Liver (tissue), 9 donors: ENCODE results near the gene SELENOK. TPM values are rescaled to one million over a fixed set of nuclear protein-coding genes. Genes with fewer than 3 reads are reported as not detected.

Experiments
- DNase-seq: peaks from one replicate; pipeline ENCODE4 v3.0.0-alpha.2; 2017; ENCODE audit warnings: low spot score
- H3K27ac ChIP-seq, 2 donors: one replicate each; pipeline ENCODE4 v1.7.0; 2013; ENCODE audit warnings: inconsistent platforms in 2 of 2, low read length in 2 of 2, control low read depth in 1 of 2, low read depth in 1 of 2, mild to moderate bottlenecking in 1 of 2
- H3K27me3 ChIP-seq, 4 donors: one replicate each; pipeline versions ENCODE4 v1.6.1 to v1.7.0; 2013; ENCODE audit warnings: low read length in 3 of 4, inconsistent platforms in 1 of 4, mild to moderate bottlenecking in 1 of 4, moderate library complexity in 1 of 4; ENCODE audit not compliant: control insufficient read depth in 4 of 4, insufficient read depth in 4 of 4
- H3K36me3 ChIP-seq, 4 donors: one replicate each; pipeline versions ENCODE4 v1.6.1 to v1.7.0; 2013; ENCODE audit warnings: low read length in 3 of 4, mild to moderate bottlenecking in 3 of 4, low read depth in 1 of 4, moderate library complexity in 1 of 4; ENCODE audit not compliant: control insufficient read depth in 4 of 4, insufficient read depth in 3 of 4
- H3K4me1 ChIP-seq, 4 donors: one replicate each; pipeline versions ENCODE4 v1.6.1 to v1.7.0; 2013; ENCODE audit warnings: low read length in 3 of 4, mild to moderate bottlenecking in 3 of 4, moderate library complexity in 1 of 4; ENCODE audit not compliant: control insufficient read depth in 4 of 4, insufficient read depth in 4 of 4
- H3K4me3 ChIP-seq, 3 donors: one replicate each; pipeline versions ENCODE4 v1.6.1 to v1.7.0; 2013; ENCODE audit warnings: low read length in 3 of 3, control low read depth in 1 of 3, low read depth in 1 of 3, mild to moderate bottlenecking in 1 of 3
- H3K9ac ChIP-seq, 2 donors: one replicate each; pipeline ENCODE4 v1.7.0; 2013; ENCODE audit warnings: low read length in 2 of 2, mild to moderate bottlenecking in 2 of 2, moderate library complexity in 2 of 2, control low read depth in 1 of 2, low read depth in 1 of 2
- H3K9me3 ChIP-seq, 4 donors: one replicate each; pipeline versions ENCODE4 v1.6.1 to v1.7.0; 2013; ENCODE audit warnings: low read length in 3 of 4; ENCODE audit not compliant: control insufficient read depth in 4 of 4
- ATF3 ChIP-seq: IDR thresholded peaks from 2 replicates; pipeline ENCODE4 v1.6.1; 2016; ENCODE audit warnings: antibody characterized with exemption
- CTCF ChIP-seq: fragments of 150-350 bp; IDR thresholded peaks from 2 replicates; pipeline ENCODE4 v1.5.1; 2017; ENCODE audit warnings: improper control_type of control experiment, low read depth, low read length; ENCODE audit not compliant: missing input control
- FOXA1 ChIP-seq: IDR thresholded peaks from 2 replicates; pipeline ENCODE4 v1.6.1; 2016; ENCODE audit warnings: antibody characterized with exemption
- FOXA2 ChIP-seq: IDR thresholded peaks from 2 replicates; pipeline ENCODE4 v1.6.1; 2016; ENCODE audit warnings: antibody characterized with exemption
- GABPA ChIP-seq, 2 donors: IDR thresholded peaks in 1 of 2; conservative IDR thresholded peaks in 1 of 2; 2 replicates each; pipeline ENCODE4 v1.6.1; 2016; ENCODE audit warnings: antibody characterized with exemption in 2 of 2, mild to moderate bottlenecking in 1 of 2, moderate library complexity in 1 of 2
- MAX ChIP-seq: IDR thresholded peaks from 2 replicates; pipeline ENCODE4 v1.6.1; 2016; ENCODE audit warnings: antibody characterized with exemption
- NR2F2 ChIP-seq: IDR thresholded peaks from 2 replicates; pipeline ENCODE4 v1.6.1; 2016; ENCODE audit warnings: antibody characterized with exemption
- RAD21 ChIP-seq, 2 donors: IDR thresholded peaks; 2 replicates each; pipeline ENCODE4 v1.6.1; 2016; ENCODE audit warnings: antibody characterized with exemption in 2 of 2, mild to moderate bottlenecking in 2 of 2
- RXRA ChIP-seq, 2 donors: IDR thresholded peaks; 2 replicates each; pipeline ENCODE4 v1.6.1; 2017 to 2018; ENCODE audit warnings: antibody characterized with exemption in 2 of 2, mild to moderate bottlenecking in 1 of 2
- SP1 ChIP-seq: IDR thresholded peaks from 2 replicates; pipeline ENCODE4 v1.6.1; 2018; ENCODE audit warnings: antibody characterized with exemption, mild to moderate bottlenecking
- TAF1 ChIP-seq: conservative IDR thresholded peaks from 2 replicates; pipeline ENCODE4 v1.6.1; 2016; ENCODE audit warnings: antibody characterized with exemption, mild to moderate bottlenecking
- YY1 ChIP-seq: IDR thresholded peaks from 2 replicates; pipeline ENCODE4 v1.6.1; 2016; ENCODE audit warnings: antibody characterized with exemption, mild to moderate bottlenecking
- ZBTB33 ChIP-seq: IDR thresholded peaks from 2 replicates; pipeline ENCODE4 v1.6.1; 2016; ENCODE audit warnings: antibody characterized with exemption
- WGBS: extraction: QIAGEN DNeasy Blood & Tissue Kit; methylation state at CpG from one replicate; pipeline ENCODE4 v1.1.7; 2013; 5-methylcytosine and 5-hydroxymethylcytosine counted together
- polyA plus RNA-seq, 2 donors: library from polyadenylated mRNA; stranded (reverse) in 1 of 2; unstranded in 1 of 2; fragments of 200-250 nt in 1 of 2; fragments of >200 nt in 1 of 2; fragmentation: Nextera tagmentation in 1 of 2; extraction: Ambion mirVana in 1 of 2; gene quantifications; one replicate each; pipeline versions ENCODE4 v1.2.1 to v1.2.3, GENCODE V29; 2013 to 2015
- total RNA-seq, 2 donors: library from RNA; depleted of rRNA; stranded (reverse); fragments of >200 nt; gene quantifications; one replicate each; pipeline ENCODE4 v1.2.3, GENCODE V29; 2014
- donor health status: healthy.
- donor health status: healthy.
- donor health status: healthy.
- donor health status: healthy.
- donor health status: healthy.

Gene SELENOK
- total and polyA plus RNA-seq, 4 donors, result 24.9 to 80.2 (median 38.8) TPM

GRCh38 chr3:53884623-53885022 lies 7.0 kb downstream of the SELENOK start:
- H3K9me3 ChIP-seq, result no peaks in the 10 kb centered on the region
- H3K27me3 ChIP-seq, result no peaks in the 10 kb centered on the region
- no peak overlapping the region for H3K27ac ChIP-seq
- H3K4me1 ChIP-seq, result peaks cover 4 to 11% (median 9%) of the 10 kb centered on the region in 4 donors
- WGBS, result 98% methylated on average over 11 of the region's 11 CpGs
- H3K36me3 ChIP-seq, result peaks cover 4 to 32% (median 28%) of the 10 kb centered on the region in 4 donors
- no peak for DNase-seq
- H3K4me3 ChIP-seq, result no peak overlapping the region
- no peak overlapping the region for H3K9ac ChIP-seq
- TF ChIP-seq YY1 (no peak), ZBTB33 (no peak), SP1 (no peak), TAF1 (no peak), FOXA2 (no peak), NR2F2 (no peak), GABPA (IDR thresholded peaks at IDR 0.05 in 1 of 2, conservative IDR thresholded peaks at IDR 0.05 in 1 of 2) (no peak), ATF3 (no peak)

- H3K27me3 ChIP-seq, result no peaks in the 10 kb centered on the region
- H3K4me3 ChIP-seq, result no peak overlapping the region
- H3K9me3 ChIP-seq, result no peaks in the 10 kb centered on the region
- DNase-seq, result no peak
- H3K36me3 ChIP-seq, result peaks cover 5 to 47% (median 43%) of the 10 kb centered on the region in 4 donors
- no peak overlapping the region for H3K27ac ChIP-seq
- 93% methylated on average over 4 of the region's 4 CpGs for WGBS
- no peak overlapping the region for H3K9ac ChIP-seq
- H3K4me1 ChIP-seq, result peaks cover 4 to 11% (median 9%) of the 10 kb centered on the region in 4 donors
- TF ChIP-seq RAD21 (IDR thresholded peaks at IDR 0.05) (no peak), CTCF (no peak), YY1 (no peak), ATF3 (no peak), ZBTB33 (no peak), SP1 (no peak), RXRA (IDR thresholded peaks at IDR 0.05) (no peak), GABPA (IDR thresholded peaks at IDR 0.05 in 1 of 2, conservative IDR thresholded peaks at IDR 0.05 in 1 of 2) (no peak), NR2F2 (no peak), MAX (no peak), FOXA2 (no peak), FOXA1 (no peak)
Measured at GRCh38 chr3:53883008-53883407, 8.7 kb downstream of the SELENOK start.
